Left lung (tissue), 10 donors: ENCODE measurements around the gene BBS9. TPM values are rescaled to one million over a fixed set of nuclear protein-coding genes. Genes with fewer than 3 reads are reported as not detected.

Source experiments
- ATAC-seq: fragments of 200-7000 bp; cut with Tn5 transposase; one replicate; pipeline ENCODE4 v1.9.1; 2020; ENCODE audit warnings: moderate library complexity
- DNase-seq, 4 donors: peaks; one replicate each; pipeline ENCODE4 v3.0.0-alpha.2; 2013 to 2020
- H3K27ac ChIP-seq, 2 donors: fragments of 200-600 bp; sonication (generic) in 1 of 2; one replicate each; pipeline versions ENCODE4 v1.5.0 to v1.8.0; 2020 to 2021
- H3K27me3 ChIP-seq, 2 donors: fragments of 200-600 bp; sonication (generic) in 1 of 2; one replicate each; pipeline versions ENCODE4 v1.5.0 to v1.8.0; 2020 to 2021
- H3K36me3 ChIP-seq, 2 donors: fragments of 200-600 bp; sonication (generic) in 1 of 2; one replicate each; pipeline versions ENCODE4 v1.5.0 to v1.8.0; 2020 to 2021
- H3K4me1 ChIP-seq, 2 donors: fragments of 200-600 bp; one replicate each; pipeline ENCODE4 v1.8.0; 2021
- H3K4me3 ChIP-seq, 2 donors: fragments of 200-600 bp; sonication (generic) in 1 of 2; one replicate each; pipeline versions ENCODE4 v1.5.0 to v1.8.0; 2020 to 2021; ENCODE audit warnings: mild to moderate bottlenecking in 1 of 2
- H3K9me3 ChIP-seq, 2 donors: fragments of 200-600 bp; sonication (generic) in 1 of 2; one replicate each; pipeline versions ENCODE4 v1.5.0 to v1.8.0; 2020 to 2021
- CTCF ChIP-seq, 2 donors: fragments of 200-600 bp; sonication (generic) in 1 of 2; IDR thresholded peaks; one replicate each; pipeline versions ENCODE4 v1.5.0 to v1.8.0; 2021; ENCODE audit warnings: antibody characterized with exemption in 2 of 2
- intact Hi-C, 2 donors: fragments of 100-400 bp; cut with DNase I; formaldehyde crosslinking; loops; one replicate each; pipeline versions ENCODE4 v1.11.2 to v1.14.2; 2022
- polyA plus RNA-seq, 6 donors: library from polyadenylated mRNA; unstranded; fragments of 120-200 nt; gene quantifications; one replicate each; pipeline ENCODE4 v1.2.1, GENCODE V29; 2013; ENCODE audit not compliant: insufficient read length in 6 of 6
- total RNA-seq, 2 donors: library from RNA; stranded (reverse); fragmentation: NEBNext Ultra II Directional; extraction: Animal tissue kit (Norgen Biotek cat#: 25700); gene quantifications; one replicate each; pipeline ENCODE4 v1.2.1, GENCODE V29; 2021
- donor health status: DM: no; HTN: yes; CAD: no.
- donor health status: DM: no; HTN: no; CAD: no.

BBS9 gene
- total and polyA plus RNA-seq, 8 donors: 14.5 to 25.1 (median 19.1) TPM

- no peaks in the 10 kb centered on the region for H3K36me3 ChIP-seq
- TF ChIP-seq CTCF (IDR thresholded peaks at IDR 0.05): no peak
- no peak overlapping the region for H3K4me3 ChIP-seq
- H3K27me3 ChIP-seq: no peaks in the 10 kb centered on the region
- H3K27ac ChIP-seq: no peak overlapping the region
- DNase-seq: no peak
- H3K4me1 ChIP-seq: no peaks in the 10 kb centered on the region
- no peak for ATAC-seq
- no peaks in the 10 kb centered on the region for H3K9me3 ChIP-seq
- intact Hi-C loops: no loop called here
Measured at GRCh38 chr7:33196221-33196620, 66.9 kb downstream of the BBS9 start.

- no peak for TF ChIP-seq CTCF (IDR thresholded peaks at IDR 0.05)
- no peak overlapping the region for H3K27ac ChIP-seq
- ATAC-seq (no peak), DNase-seq (no peak)
- no peaks in the 10 kb centered on the region for H3K27me3 ChIP-seq
- H3K9me3 ChIP-seq: no peaks in the 10 kb centered on the region
- H3K36me3 ChIP-seq: no peaks in the 10 kb centered on the region
- no peak overlapping the region for H3K4me3 ChIP-seq
- H3K4me1 ChIP-seq: no peaks in the 10 kb centered on the region
- intact Hi-C loops: no loop called here
Measured at GRCh38 chr7:33200282-33200681, 70.9 kb downstream of the BBS9 start.

- Histone ChIP-seq H3K9me3 (no peaks in the 10 kb centered on the region), H3K4me3 (no peak overlapping the region), H3K36me3 (no peaks in the 10 kb centered on the region), H3K4me1 (no peaks in the 10 kb centered on the region), H3K27me3 (no peaks in the 10 kb centered on the region), H3K27ac (no peak overlapping the region)
- DNase-seq: no peak
- intact Hi-C loops: no loop called here
- ATAC-seq: no peak
- no peak for TF ChIP-seq CTCF (IDR thresholded peaks at IDR 0.05)
Measured at GRCh38 chr7:33201821-33202220, 72.5 kb downstream of the BBS9 start.

GRCh38 chr7:33210958-33211357, 81.6 kb downstream of the BBS9 start:
- peaks cover 0 to 8% of the 10 kb centered on the region in 2 donors for H3K36me3 ChIP-seq
- no peak for ATAC-seq
- no peak overlapping the region for H3K27ac ChIP-seq
- no peaks in the 10 kb centered on the region for H3K27me3 ChIP-seq
- TF ChIP-seq CTCF (IDR thresholded peaks at IDR 0.05): no peak
- DNase-seq: no peak
- intact Hi-C loops: no loop called here
- peaks cover 0 to 31% of the 10 kb centered on the region in 2 donors for H3K9me3 ChIP-seq
- H3K4me1 ChIP-seq: no peaks in the 10 kb centered on the region
- H3K4me3 ChIP-seq: no peak overlapping the region

GRCh38 chr7:33212144-33212543, 82.8 kb downstream of the BBS9 start:
- Histone ChIP-seq H3K36me3 (peaks cover 0 to 8% of the 10 kb centered on the region in 2 donors), H3K27ac (no peak overlapping the region), H3K9me3 (peaks cover 0 to 31% of the 10 kb centered on the region in 2 donors), H3K27me3 (no peaks in the 10 kb centered on the region), H3K4me1 (no peaks in the 10 kb centered on the region), H3K4me3 (no peak overlapping the region)
- DNase-seq: no peak
- ATAC-seq: no peak
- no peak for TF ChIP-seq CTCF (IDR thresholded peaks at IDR 0.05)
- intact Hi-C loops: no loop called here
